WTC11 (cell line): ENCODE measurements around the gene CLEC2L. TPM values are rescaled to one million over a fixed set of nuclear protein-coding genes. Genes with fewer than 3 reads are reported as not detected.

ENCODE experiments used
- ATAC-seq: fragments of 200-7000 bp; cut with Tn5 transposase; 2 replicates; pipeline ENCODE4 v1.10.0; 2021; ENCODE audit warnings: mild to moderate bottlenecking, moderate library complexity
- CTCF ChIA-PET: fragments of 300-600 bp; sonication (Branson Sonifier 250); formaldehyde crosslinking; loops from one replicate; lab custom pipeline; 2021; ENCODE audit warnings: antibody characterized with exemption; lab: Charles Lee
- POLR2A ChIA-PET: fragments of 350-600 bp; sonication (Branson Sonifier 250); formaldehyde crosslinking; loops from one replicate; lab custom pipeline; 2021; ENCODE audit warnings: antibody characterized with exemption; lab: Charles Lee
- DNase-seq: peaks from one replicate; pipeline ENCODE4 v3.0.0; 2021; ENCODE audit warnings: low spot score
- H3K27ac Mint-ChIP-seq: 2 replicates; pipeline ENCODE4 v1.8.0; 2021; ENCODE audit warnings: mixed read lengths
- H3K27me3 Mint-ChIP-seq: 2 replicates; pipeline ENCODE4 v1.8.0; 2021; ENCODE audit warnings: low read depth, mild to moderate bottlenecking, moderate library complexity, mixed read lengths
- H3K36me3 Mint-ChIP-seq: 2 replicates; pipeline ENCODE4 v1.8.0; 2021; ENCODE audit warnings: mixed read lengths
- H3K4me1 Mint-ChIP-seq: 2 replicates; pipeline ENCODE4 v1.8.0; 2022; ENCODE audit warnings: mixed read lengths
- H3K4me3 Mint-ChIP-seq: 2 replicates; pipeline ENCODE4 v1.8.0; 2021; ENCODE audit warnings: mild to moderate bottlenecking, moderate library complexity, mixed read lengths
- H3K9me3 Mint-ChIP-seq: 2 replicates; pipeline ENCODE4 v1.8.0; 2021; ENCODE audit warnings: mixed read lengths
- ATF3 ChIP-seq: sonication (generic); formaldehyde crosslinking; conservative IDR thresholded peaks from 2 replicates; pipeline ENCODE4 v1.8.1; 2022; ENCODE audit warnings: mild to moderate bottlenecking, missing genetic modification reagents
- ATF6 ChIP-seq: sonication (generic); formaldehyde crosslinking; IDR thresholded peaks from 2 replicates; pipeline ENCODE4 v1.8.1; 2023; ENCODE audit warnings: mild to moderate bottlenecking, missing genetic modification reagents
- CBFB ChIP-seq: sonication (generic); formaldehyde crosslinking; IDR thresholded peaks from 2 replicates; pipeline ENCODE4 v1.8.1; 2022; ENCODE audit warnings: mild to moderate bottlenecking, low read depth, missing genetic modification reagents
- CREM ChIP-seq: sonication (generic); formaldehyde crosslinking; IDR thresholded peaks from 2 replicates; pipeline ENCODE4 v1.8.1; 2022; ENCODE audit warnings: mild to moderate bottlenecking, missing genetic modification reagents, moderate library complexity
- FOXK1 ChIP-seq: sonication (generic); formaldehyde crosslinking; IDR thresholded peaks from 2 replicates; pipeline ENCODE4 v1.8.0; 2022; ENCODE audit warnings: mild to moderate bottlenecking, moderate library complexity, missing genetic modification reagents
- FOXP4 ChIP-seq: sonication (generic); formaldehyde crosslinking; IDR thresholded peaks from 2 replicates; pipeline ENCODE4 v1.8.0; 2022; ENCODE audit warnings: mild to moderate bottlenecking, missing genetic modification reagents
- HMGXB4 ChIP-seq: sonication (generic); formaldehyde crosslinking; IDR thresholded peaks from 2 replicates; pipeline ENCODE4 v1.8.1; 2023; ENCODE audit warnings: mild to moderate bottlenecking, moderate library complexity, missing genetic modification reagents
- IRF2 ChIP-seq: sonication (generic); formaldehyde crosslinking; IDR thresholded peaks from 2 replicates; pipeline ENCODE4 v1.8.0; 2022; ENCODE audit warnings: low read depth, missing genetic modification reagents, borderline replicate concordance
- JUN ChIP-seq: sonication (generic); formaldehyde crosslinking; IDR thresholded peaks from 2 replicates; pipeline ENCODE4 v1.8.0; 2023; ENCODE audit warnings: mild to moderate bottlenecking, missing genetic modification reagents
- MXD4 ChIP-seq: fragments of 250-450 bp; sonication (Bioruptor Pico); IDR thresholded peaks from 2 replicates; pipeline ENCODE4 v1.8.0; 2021; ENCODE audit warnings: mild to moderate bottlenecking, moderate library complexity, borderline replicate concordance
- NFATC4 ChIP-seq: fragments of 250-450 bp; sonication (Bioruptor Pico); IDR thresholded peaks from 2 replicates; pipeline ENCODE4 v1.9.0; 2021; ENCODE audit warnings: mild to moderate bottlenecking
- PRRX2 ChIP-seq: fragments of 250-450 bp; sonication (Bioruptor Pico); IDR thresholded peaks from 2 replicates; pipeline ENCODE4 v1.8.0; 2021; ENCODE audit warnings: mild to moderate bottlenecking
- RORB ChIP-seq: fragments of 250-450 bp; sonication (Bioruptor Pico); IDR thresholded peaks from 2 replicates; pipeline ENCODE4 v1.9.0; 2021; ENCODE audit warnings: mild to moderate bottlenecking
- SMAD3 ChIP-seq: sonication (generic); formaldehyde crosslinking; IDR thresholded peaks from 2 replicates; pipeline ENCODE4 v1.8.0; 2022; ENCODE audit warnings: missing genetic modification reagents, mild to moderate bottlenecking, borderline replicate concordance
- SMAD4 ChIP-seq: sonication (generic); formaldehyde crosslinking; IDR thresholded peaks from 2 replicates; pipeline ENCODE4 v1.8.0; 2022; ENCODE audit warnings: mild to moderate bottlenecking, missing genetic modification reagents
- SOX15 ChIP-seq: fragments of 250-450 bp; sonication (Bioruptor Pico); IDR thresholded peaks from 2 replicates; pipeline ENCODE4 v1.9.0; 2021; ENCODE audit warnings: mild to moderate bottlenecking
- STAT6 ChIP-seq: sonication (generic); formaldehyde crosslinking; conservative IDR thresholded peaks from 2 replicates; pipeline ENCODE4 v1.8.1; 2023; ENCODE audit warnings: mild to moderate bottlenecking, low read depth, missing genetic modification reagents, moderate library complexity
- USF2 ChIP-seq: sonication (generic); formaldehyde crosslinking; IDR thresholded peaks from 2 replicates; pipeline ENCODE4 v1.8.1; 2023; ENCODE audit warnings: mild to moderate bottlenecking, missing genetic modification reagents, moderate library complexity
- ZNF121 ChIP-seq: sonication (generic); formaldehyde crosslinking; IDR thresholded peaks from 2 replicates; pipeline ENCODE4 v1.8.0; 2023; ENCODE audit warnings: missing genetic modification reagents
- ZNF219 ChIP-seq: sonication (generic); formaldehyde crosslinking; IDR thresholded peaks from 2 replicates; pipeline ENCODE4 v1.8.0; 2023; ENCODE audit warnings: missing genetic modification reagents, mild to moderate bottlenecking, borderline replicate concordance
- ZNF317 ChIP-seq: sonication (generic); formaldehyde crosslinking; IDR thresholded peaks from 2 replicates; pipeline ENCODE4 v1.8.1; 2023; ENCODE audit warnings: low read depth, mild to moderate bottlenecking, moderate library complexity, missing genetic modification reagents, borderline replicate concordance
- ZNF423 ChIP-seq: fragments of 250-450 bp; sonication (Bioruptor Pico); IDR thresholded peaks from 2 replicates; pipeline ENCODE4 v2.1.2; 2022; ENCODE audit warnings: mild to moderate bottlenecking, moderate library complexity
- ZSCAN18 ChIP-seq: fragments of 250-450 bp; sonication (Bioruptor Pico); IDR thresholded peaks from 2 replicates; pipeline ENCODE4 v2.1.2; 2022; ENCODE audit warnings: mild to moderate bottlenecking, moderate library complexity
- total RNA-seq: library from RNA; stranded (reverse); gene quantifications from 3 replicates; pipeline ENCODE4 v1.2.3, GENCODE V29; 2021

CLEC2L gene
- total RNA-seq, 1 experiment from 2014 or later, result 0.13 TPM

GRCh38 chr7:139525750-139526149 lies 2.3 kb downstream of the CLEC2L start (continued):
- TF ChIP-seq HMGXB4 (no peak), ZSCAN18 (CRISPR knock-in tag) (no peak), ZNF317 (CRISPR knock-in tag) (no peak), NFATC4 (CRISPR knock-in tag) (no peak), ATF6 (CRISPR knock-in tag) (no peak), ZNF121 (CRISPR knock-in tag) (no peak)

- ChIA-PET CTCF (interaction anchor here (1.1 to 3.4 kb wide), 3 partner anchors 22 to 92 kb away, joined by 3 to 17 read pairs (median 5); no protein-coding TSS in a partner anchor), POLR2A (interaction anchor here (0.6 kb wide), 1 partner anchor 319 kb away, joined by 3 read pairs; no protein-coding TSS in a partner anchor)
- Mint-ChIP-seq H3K27me3 (peaks cover 58% of the 10 kb centered on the region), H3K9me3 (0 out of 2 replicates have a peak, but pooled peaks cover 3% of the 10 kb centered on the region), H3K27ac (no peak overlapping the region), H3K4me3 (no peak overlapping the region), H3K4me1 (peaks cover 3% of the 10 kb centered on the region), H3K36me3 (no peaks in the 10 kb centered on the region)
- TF ChIP-seq SOX15 (CRISPR knock-in tag), result no peak
- no peak for TF ChIP-seq PRRX2 (CRISPR knock-in tag)
- no peak for TF ChIP-seq ATF3 (CRISPR knock-in tag)
- TF ChIP-seq FOXK1 (CRISPR knock-in tag), result no peak
- no peak for TF ChIP-seq JUN
- no peak for TF ChIP-seq SMAD3
- no peak for TF ChIP-seq CREM
- no peak for TF ChIP-seq SMAD4 (CRISPR knock-in tag)
- no peak for TF ChIP-seq IRF2
- TF ChIP-seq MXD4 (CRISPR knock-in tag), result no peak
- no peak for TF ChIP-seq RORB (CRISPR knock-in tag)
- no peak for TF ChIP-seq ZNF423 (CRISPR knock-in tag)
- no peak for TF ChIP-seq USF2
- no peak for TF ChIP-seq FOXP4 (CRISPR knock-in tag)
- TF ChIP-seq CBFB (CRISPR knock-in tag), result no peak
- TF ChIP-seq ZNF317 (CRISPR knock-in tag), result no peak
- no peak for TF ChIP-seq STAT6 (CRISPR knock-in tag)
- no peak for TF ChIP-seq ZNF219
- ATAC-seq, result no peak
- DNase-seq, result no peak
Observed at GRCh38 chr7:139526578-139527544, 3.4 kb downstream of the CLEC2L start.
